ENCODE measurements around the gene GALNT18.

DNA sequence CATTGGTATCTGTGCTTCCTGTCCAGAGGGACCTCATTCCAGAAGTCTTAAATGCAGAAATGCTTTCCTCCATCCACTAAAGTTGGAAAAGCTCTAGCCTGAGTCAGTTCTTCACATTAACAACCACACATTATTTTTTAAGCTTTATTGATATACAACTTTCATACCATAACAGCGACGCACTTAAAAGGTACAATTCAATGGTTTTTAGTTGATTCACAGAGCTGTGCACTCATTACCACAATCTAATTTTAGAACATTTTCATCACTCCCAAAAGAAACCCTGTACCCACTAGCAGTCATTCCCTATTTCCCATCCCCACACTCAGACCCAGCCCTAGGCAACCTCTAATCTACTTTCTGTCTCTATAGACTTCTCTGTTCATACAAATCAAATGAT, 27.6 kb downstream of the GALNT18 start:
- TF ChIP-seq, protein P1, sequence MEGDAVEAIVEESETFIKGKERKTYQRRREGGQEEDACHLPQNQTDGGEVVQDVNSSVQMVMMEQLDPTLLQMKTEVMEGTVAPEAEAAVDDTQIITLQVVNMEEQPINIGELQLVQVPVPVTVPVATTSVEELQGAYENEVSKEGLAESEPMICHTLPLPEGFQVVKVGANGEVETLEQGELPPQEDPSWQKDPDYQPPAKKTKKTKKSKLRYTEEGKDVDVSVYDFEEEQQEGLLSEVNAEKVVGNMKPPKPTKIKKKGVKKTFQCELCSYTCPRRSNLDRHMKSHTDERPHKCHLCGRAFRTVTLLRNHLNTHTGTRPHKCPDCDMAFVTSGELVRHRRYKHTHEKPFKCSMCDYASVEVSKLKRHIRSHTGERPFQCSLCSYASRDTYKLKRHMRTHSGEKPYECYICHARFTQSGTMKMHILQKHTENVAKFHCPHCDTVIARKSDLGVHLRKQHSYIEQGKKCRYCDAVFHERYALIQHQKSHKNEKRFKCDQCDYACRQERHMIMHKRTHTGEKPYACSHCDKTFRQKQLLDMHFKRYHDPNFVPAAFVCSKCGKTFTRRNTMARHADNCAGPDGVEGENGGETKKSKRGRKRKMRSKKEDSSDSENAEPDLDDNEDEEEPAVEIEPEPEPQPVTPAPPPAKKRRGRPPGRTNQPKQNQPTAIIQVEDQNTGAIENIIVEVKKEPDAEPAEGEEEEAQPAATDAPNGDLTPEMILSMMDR (IDR thresholded peaks at IDR 0.05) = no peak
- no peak for TF ChIP-seq POLR2A (IDR thresholded peaks at IDR 0.05)
